Cardiac fibroblast (primary cell): ENCODE results near the gene ZNF438.

Source experiments
- DNase-seq, 2 donors: peaks; one replicate each; pipeline versions ENCODE4 v3.0.0 to v3.0.0-alpha.2; 2010; ENCODE audit warnings: low read depth in 2 of 2
- H3K4me3 ChIP-seq, 2 donors: replicated peaks in 1 of 2; 1 replicate in 1 of 2; 2 replicates in 1 of 2; pipeline ENCODE4 v1.5.1; 2011; ENCODE audit warnings: low read depth in 2 of 2, low read length in 2 of 2, mild to moderate bottlenecking in 2 of 2, moderate library complexity in 1 of 2
- CTCF ChIP-seq: IDR thresholded peaks from one replicate; pipeline ENCODE4 v1.5.1; 2011; ENCODE audit warnings: low read depth, mild to moderate bottlenecking, low read length, inconsistent platforms

The ZNF438 gene

GRCh38 chr10:31010062-31010461, 21.6 kb downstream of the ZNF438 start:
- H3K4me3 ChIP-seq: no peak overlapping the region
- no peak for TF ChIP-seq CTCF
- DNase-seq: no peak

GRCh38 chr10:31005895-31006294, 25.8 kb downstream of the ZNF438 start:
- DNase-seq: no peak
- H3K4me3 ChIP-seq: no peak overlapping the region
- TF ChIP-seq CTCF: no peak

GRCh38 chr10:31004611-31005193, 27.0 kb downstream of the ZNF438 start:
- peak; percentile 90 to 93 for DNase-seq
- TF ChIP-seq CTCF: no peak
- peak overlapping the region in 1 of 2 donors; percentile 5 for H3K4me3 ChIP-seq

GRCh38 chr10:31001740-31002139, 29.9 kb downstream of the ZNF438 start:
- no peak overlapping the region for H3K4me3 ChIP-seq
- peak in 1 of 2 donors; percentile 60 for DNase-seq
- TF ChIP-seq CTCF: no peak

GRCh38 chr10:31000867-31001266, 30.8 kb downstream of the ZNF438 start:
- peak; percentile 47 to 55 for DNase-seq
- TF ChIP-seq CTCF: no peak
- H3K4me3 ChIP-seq: no peak overlapping the region

- peak in 1 of 2 donors; percentile 21 for DNase-seq
- no peak overlapping the region for H3K4me3 ChIP-seq
- TF ChIP-seq CTCF: no peak
Measured at GRCh38 chr10:31000071-31000782, 31.4 kb downstream of the ZNF438 start.
